NCI-H82 (cell line): Measurements from ENCODE around the gene GPR25.

Source experiments
- DNase-seq: peaks from one replicate; lab custom pipeline; 2025; lab: John Stamatoyannopoulos, UW

The GPR25 gene

DNA sequence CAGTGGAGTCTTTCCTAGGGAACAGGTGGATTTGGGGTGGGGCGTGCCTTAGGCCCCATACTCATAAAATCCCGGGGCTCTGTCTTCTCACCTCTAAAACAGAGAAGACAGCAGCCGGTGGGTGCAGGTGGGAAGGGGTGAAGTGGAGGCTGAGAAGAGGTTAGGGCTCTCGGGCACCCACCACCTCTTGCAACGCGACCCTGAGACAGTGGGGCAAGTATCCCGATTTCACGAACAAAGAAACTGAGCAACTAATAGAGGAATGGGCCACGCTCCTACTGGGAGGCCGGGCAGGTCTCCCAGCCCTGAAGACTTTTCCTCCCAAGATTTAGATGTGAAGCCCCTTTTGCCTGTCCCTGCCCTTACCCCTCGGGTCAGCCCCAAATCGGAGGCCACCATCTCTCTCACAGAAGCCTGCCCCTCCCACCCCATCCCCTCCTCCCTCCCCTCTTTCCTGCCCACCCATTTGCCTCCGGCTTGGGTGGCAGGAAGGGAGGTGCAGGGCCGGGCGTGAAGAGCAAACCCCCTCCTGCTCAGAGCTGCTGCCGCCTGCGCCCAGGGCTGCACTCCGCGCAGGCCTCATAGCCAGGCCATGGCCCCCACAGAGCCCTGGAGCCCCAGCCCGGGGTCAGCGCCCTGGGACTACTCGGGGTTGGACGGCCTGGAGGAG is at the start of gene GPR25:
GPR25 (plus strand) TSS at position 536 of the 670 bp plus-strand sequence; CDS start at position 593, 57 bp downstream.
- no peak for DNase-seq

DNA sequence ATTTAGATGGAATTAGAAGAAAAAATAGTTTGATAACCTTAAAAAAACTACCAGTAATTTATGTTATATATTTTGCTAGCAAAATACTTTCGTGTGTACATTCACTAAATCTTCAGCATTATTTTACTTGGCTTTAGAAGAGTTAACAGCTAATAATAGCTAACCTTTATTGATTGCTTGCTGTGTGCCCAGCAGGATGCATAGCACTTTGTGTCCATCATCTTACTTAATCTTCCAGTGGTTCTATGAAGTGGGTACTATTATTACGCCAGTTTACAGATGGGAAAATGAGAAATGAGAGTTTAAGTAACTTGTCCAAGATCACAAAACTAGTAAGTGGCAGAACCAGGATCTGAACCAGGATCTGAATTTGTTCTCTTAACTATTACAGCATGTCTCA is 41.7 kb upstream of the GPR25 start:
- DNase-seq = no peak

DNA sequence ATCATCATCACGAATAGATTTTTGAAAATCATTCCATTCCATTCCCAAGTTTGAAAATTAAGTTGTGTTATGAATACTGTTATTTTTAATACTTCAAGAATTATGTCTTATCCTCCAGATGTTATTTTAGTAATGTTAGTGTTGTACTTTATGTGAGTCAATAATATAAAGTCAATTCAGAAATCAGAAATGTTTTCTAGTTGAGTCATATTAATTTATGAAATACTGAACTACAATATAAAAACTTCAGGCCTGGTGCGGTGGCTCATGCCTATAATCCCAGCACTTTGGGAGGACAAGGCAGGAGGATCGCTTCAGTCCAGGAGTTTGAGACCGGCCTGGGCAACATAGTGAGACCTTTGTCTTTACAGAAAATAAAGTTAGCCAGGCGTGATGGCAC is 38.4 kb upstream of the GPR25 start:
- no peak for DNase-seq

GRCh38 chr1:200836213-200836612 is 36.6 kb upstream of the GPR25 start:
- DNase-seq = no peak

DNA sequence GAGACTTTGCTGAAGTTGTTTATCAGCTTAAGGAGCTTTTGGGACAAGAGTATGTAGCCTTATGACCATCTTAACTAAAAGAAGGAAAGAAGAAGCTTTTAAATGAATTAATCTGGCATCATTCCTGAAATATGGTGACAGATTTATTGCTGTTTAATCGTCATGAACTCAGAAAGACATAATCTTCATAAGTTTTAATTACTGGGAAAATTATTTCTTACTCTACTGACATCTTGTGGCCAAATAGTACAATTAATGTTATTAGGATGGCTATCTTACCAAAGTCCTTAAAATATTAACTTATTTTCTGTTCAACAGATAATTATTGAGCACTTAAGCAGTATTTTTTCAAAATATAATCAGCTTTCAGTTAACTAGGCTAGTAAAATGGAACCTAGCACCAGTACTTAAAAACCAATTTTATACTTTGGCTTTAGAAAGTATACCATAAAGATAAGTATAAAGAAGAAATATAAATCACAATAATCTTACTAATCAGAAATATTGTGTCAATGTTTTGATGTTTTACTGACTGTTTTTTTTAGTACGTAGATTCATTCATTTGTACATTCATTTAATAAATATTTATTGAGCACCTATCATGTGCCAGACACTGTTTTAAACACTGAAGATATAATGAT is 34.7 kb upstream of the GPR25 start:
- peak; percentile 22 for DNase-seq

- no peak for DNase-seq
Observed at GRCh38 chr1:200838676-200839445, 33.9 kb upstream of the GPR25 start.

GRCh38 chr1:200845360-200845759 is 27.4 kb upstream of the GPR25 start:
- no peak for DNase-seq

DNA sequence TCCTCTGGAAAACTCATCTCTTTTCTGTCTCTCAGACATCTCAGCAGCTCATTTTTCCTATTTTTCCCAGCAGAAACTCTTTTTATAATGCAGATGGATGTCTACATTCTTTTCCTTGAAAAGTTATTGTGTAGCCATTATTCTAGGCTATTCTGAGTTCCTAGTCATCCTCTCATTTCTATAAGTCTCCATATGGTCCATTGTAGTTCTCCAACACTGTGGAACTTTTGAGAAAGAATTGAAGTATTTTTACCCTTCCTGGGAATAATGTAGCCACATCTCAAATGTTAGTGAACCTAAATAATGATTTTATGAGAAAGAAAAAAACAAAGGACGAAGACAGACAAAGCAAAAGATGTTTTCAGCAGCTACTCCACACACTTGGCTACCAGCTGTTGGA is 26.4 kb upstream of the GPR25 start:
- no peak for DNase-seq

- DNase-seq = no peak
Observed at GRCh38 chr1:200849430-200849829, 23.4 kb upstream of the GPR25 start.

- no peak for DNase-seq
Observed at GRCh38 chr1:200850554-200850953, 22.2 kb upstream of the GPR25 start.

- DNase-seq = no peak
Observed at GRCh38 chr1:200856716-200857357, 15.9 kb upstream of the GPR25 start.

GRCh38 chr1:200857804-200858203 is 15.0 kb upstream of the GPR25 start:
- DNase-seq = no peak

- peak; percentile 33 for DNase-seq
Observed at GRCh38 chr1:200861937-200862647, 10.7 kb upstream of the GPR25 start.

- peak; percentile 91 for DNase-seq
Observed at GRCh38 chr1:200862713-200863415, 9.9 kb upstream of the GPR25 start.

DNA sequence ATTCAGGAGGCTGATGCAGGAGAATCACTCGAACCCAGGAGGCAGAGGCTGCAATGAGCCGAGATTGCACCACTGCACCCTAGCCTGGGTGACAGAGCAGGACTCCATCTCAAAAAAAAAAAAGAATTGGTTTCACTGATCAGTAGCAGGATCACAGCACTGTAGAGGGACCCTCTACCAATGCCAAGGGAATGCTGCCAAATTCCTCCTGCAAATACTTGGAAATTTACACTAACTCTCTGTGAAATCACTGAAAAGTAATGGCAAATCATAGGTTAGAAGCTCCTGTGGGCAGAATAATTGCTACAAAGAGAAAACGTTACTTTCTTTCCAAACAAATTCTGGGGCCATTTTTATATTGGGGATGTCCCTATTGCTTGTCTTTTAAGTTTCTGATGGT is 6.7 kb upstream of the GPR25 start:
- no peak for DNase-seq

GRCh38 chr1:200866521-200866920 is 6.3 kb upstream of the GPR25 start:
- DNase-seq = no peak

DNA sequence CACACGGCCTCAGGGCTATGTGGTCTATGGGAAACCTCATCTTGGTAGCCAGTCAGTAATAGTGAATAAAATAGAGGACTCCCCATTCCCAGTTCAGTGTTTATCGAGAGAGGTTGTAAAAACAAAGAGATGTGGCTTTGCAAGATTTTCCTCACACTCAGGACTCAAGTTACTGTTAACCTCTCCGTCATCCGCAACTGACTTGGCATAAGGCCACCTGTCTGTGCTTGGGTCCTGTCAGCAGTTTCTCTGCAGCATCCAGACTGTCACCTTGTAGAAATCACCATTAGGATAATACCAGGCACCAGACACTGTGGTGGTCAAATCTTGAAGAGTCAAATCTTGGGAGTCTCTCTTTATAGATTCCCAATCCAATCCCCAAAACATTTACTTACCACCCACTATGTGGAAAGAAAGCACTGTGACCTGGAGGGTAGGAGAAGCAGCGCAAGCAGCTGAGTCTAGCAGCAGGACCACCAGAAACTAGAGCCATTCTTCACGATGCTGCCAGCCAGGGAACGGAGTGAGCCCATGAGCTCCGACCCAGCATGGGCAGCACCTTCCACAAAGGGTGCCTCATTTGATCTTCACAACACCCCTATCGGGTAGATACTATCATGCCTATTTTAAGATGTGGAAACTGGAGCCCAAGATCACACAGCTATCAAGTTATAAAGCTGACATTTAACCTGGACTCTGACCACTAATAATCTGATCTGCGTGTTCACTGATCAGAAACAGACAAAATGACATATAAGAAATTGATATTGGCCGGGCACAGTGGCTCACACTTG is 5.6 kb upstream of the GPR25 start:
- peak; percentile 32 for DNase-seq

DNA sequence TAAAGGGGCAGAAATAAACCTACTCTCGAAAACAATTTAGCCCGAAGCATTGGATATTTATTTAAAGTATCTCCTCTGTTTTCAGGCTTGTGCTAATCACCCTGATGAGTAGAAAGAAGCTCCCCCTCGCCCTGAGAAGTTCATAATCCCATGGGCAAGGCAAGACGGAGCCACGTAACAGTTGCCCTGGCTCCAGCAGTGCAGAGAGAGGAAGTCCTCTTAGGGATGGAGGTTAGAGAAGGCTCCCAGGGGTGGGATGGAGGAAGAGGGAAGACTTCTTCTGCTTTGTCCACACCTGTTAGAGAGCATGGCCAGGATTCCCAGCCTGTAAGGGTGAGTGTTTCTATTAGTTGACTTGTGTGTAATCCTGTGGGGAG is 3.4 kb upstream of the GPR25 start:
- DNase-seq = peak; percentile 52

GRCh38 chr1:200869753-200870391 is 2.9 kb upstream of the GPR25 start:
- no peak for DNase-seq

- DNase-seq = no peak
Observed at GRCh38 chr1:200873116-200873670, 412 bp downstream of the GPR25 start.
